ENCODE results near the gene COL27A1.

COL27A1 gene

GRCh38 chr9:114158482-114159130 is 3.3 kb downstream of the COL27A1 start:
- DNase-seq (ENCODE audit: extremely low read depth, low read depth) = no peak
- TF ChIP-seq CTCF (IDR thresholded peaks at IDR 0.05; ENCODE audit: low read depth, low read length) = no peak

- DNase-seq (ENCODE audit: extremely low read depth, low read depth) = no peak
- TF ChIP-seq CTCF (IDR thresholded peaks at IDR 0.05; ENCODE audit: low read depth, low read length) = no peak
Measured at GRCh38 chr9:114159691-114160090, 4.4 kb downstream of the COL27A1 start.

GRCh38 chr9:114161513-114161912 is 6.2 kb downstream of the COL27A1 start:
- TF ChIP-seq CTCF (IDR thresholded peaks at IDR 0.05; ENCODE audit: low read depth, low read length) = no peak
- DNase-seq (ENCODE audit: extremely low read depth, low read depth) = no peak

- TF ChIP-seq CTCF (IDR thresholded peaks at IDR 0.05; ENCODE audit: low read depth, low read length) = no peak
- DNase-seq (ENCODE audit: extremely low read depth, low read depth) = no peak
Measured at GRCh38 chr9:114163517-114163951, 8.2 kb downstream of the COL27A1 start.

GRCh38 chr9:114164191-114164794 is 9.0 kb downstream of the COL27A1 start:
- TF ChIP-seq CTCF (IDR thresholded peaks at IDR 0.05; ENCODE audit: low read depth, low read length) = no peak
- no peak for DNase-seq (ENCODE audit: extremely low read depth, low read depth)

- DNase-seq (ENCODE audit: extremely low read depth, low read depth) = no peak
- no peak for TF ChIP-seq CTCF (IDR thresholded peaks at IDR 0.05; ENCODE audit: low read depth, low read length)
Measured at GRCh38 chr9:114165407-114166102, 10.2 kb downstream of the COL27A1 start.

GRCh38 chr9:114166103-114166470 is 10.8 kb downstream of the COL27A1 start:
- TF ChIP-seq CTCF (IDR thresholded peaks at IDR 0.05; ENCODE audit: low read depth, low read length) = no peak
- DNase-seq (ENCODE audit: extremely low read depth, low read depth) = no peak

All from AG09319 (cell line).